CD4-positive, alpha-beta T cell treated with Interleukin-15 for 1 hour (primary cell): ENCODE data around the gene LAMA5.

Experiments used
- DNase-seq: peaks from one replicate; pipeline ENCODE4 v3.0.0-alpha.2; 2020

The LAMA5 gene

GRCh38 chr20:62404761-62405107 lies 37.6 kb upstream of the LAMA5 start:
- DNase-seq: no peak

GRCh38 chr20:62404112-62404665 lies 37.1 kb upstream of the LAMA5 start:
- DNase-seq: no peak

- DNase-seq: no peak
Measured at GRCh38 chr20:62403331-62403730, 36.2 kb upstream of the LAMA5 start.

GRCh38 chr20:62402456-62403150 lies 35.5 kb upstream of the LAMA5 start:
- DNase-seq: no peak

DNA sequence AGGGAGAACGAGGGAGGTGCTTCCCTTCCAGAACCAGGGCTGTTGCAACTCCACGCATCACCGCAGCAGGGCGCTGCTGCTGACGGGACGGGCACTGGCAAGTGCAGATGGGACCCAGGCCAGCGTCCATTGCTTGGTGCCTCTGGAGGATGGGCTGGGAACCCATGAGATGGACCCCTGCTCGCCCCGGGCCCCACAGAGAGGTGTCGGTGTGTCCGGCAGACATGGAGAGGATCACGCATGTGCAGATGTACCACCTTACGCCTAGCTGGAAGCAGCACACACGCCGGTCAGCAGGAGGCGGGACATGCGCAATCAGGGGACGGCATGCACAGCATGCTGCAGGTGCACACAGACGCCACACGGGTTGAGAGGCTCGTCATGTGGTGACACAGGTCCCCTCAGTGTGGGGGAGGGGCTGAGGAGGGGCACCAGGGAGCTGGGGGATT lies 34.2 kb upstream of the LAMA5 start:
- no peak for DNase-seq

DNA sequence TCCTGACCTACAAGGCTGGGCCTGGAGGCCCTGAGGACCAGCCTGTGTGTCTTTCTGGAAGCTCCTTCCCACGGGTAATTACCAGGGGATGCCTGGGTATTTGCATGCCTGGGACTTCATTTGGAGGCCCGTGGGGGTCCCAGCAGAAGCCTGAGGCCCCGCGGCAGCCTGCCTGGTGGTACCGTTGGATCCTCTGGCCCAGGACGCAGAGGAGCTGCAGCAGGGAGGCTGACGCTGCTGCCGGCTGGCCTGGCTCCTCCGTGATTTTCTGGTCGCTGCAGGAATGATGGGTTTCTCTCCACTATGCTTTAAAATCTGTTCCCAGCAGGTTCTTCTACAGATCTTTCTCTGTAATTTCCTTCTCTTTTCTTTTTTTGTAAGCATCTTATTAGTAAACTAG lies 33.4 kb upstream of the LAMA5 start:
- no peak for DNase-seq

- DNase-seq: no peak
Measured at GRCh38 chr20:62400021-62400420, 32.9 kb upstream of the LAMA5 start.

DNA sequence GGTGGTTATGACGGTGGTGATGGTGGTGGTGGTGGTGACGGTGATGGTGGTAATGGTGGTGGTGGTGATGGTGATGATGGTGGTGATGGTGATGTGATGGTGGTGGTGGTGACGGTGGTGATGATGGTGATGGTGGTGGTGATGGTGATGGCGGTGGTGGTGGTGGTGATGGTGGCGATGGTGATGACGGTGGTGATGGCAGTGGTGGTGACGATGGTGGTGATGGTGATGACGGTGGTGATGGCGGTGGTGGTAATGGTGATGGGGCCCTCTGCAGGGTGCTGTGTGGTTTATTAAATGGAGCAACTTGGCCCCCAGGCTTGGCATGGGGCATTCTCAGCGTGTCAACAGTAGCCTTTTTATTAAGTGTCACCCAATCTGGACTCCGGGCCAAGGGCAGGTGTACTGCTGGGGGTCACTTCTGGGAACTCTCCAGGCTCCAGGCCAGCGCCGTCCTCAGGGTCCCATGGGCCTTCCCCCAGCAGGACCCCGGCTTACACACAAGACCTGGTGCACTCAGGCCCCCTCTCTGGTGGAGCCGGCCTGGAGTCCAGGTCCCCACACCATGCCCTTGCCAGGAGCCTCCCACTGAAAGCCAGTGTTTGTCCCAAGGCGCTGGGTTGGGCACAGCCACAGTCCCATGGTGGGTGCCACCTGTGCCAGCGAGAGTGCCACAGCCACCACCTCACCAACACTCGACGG lies 31.2 kb upstream of the LAMA5 start:
- no peak for DNase-seq

GRCh38 chr20:62396367-62397239 lies 29.5 kb upstream of the LAMA5 start:
- no peak for DNase-seq

- DNase-seq: no peak
Measured at GRCh38 chr20:62395311-62396242, 28.5 kb upstream of the LAMA5 start.

GRCh38 chr20:62394248-62395245 lies 27.4 kb upstream of the LAMA5 start:
- no peak for DNase-seq

DNA sequence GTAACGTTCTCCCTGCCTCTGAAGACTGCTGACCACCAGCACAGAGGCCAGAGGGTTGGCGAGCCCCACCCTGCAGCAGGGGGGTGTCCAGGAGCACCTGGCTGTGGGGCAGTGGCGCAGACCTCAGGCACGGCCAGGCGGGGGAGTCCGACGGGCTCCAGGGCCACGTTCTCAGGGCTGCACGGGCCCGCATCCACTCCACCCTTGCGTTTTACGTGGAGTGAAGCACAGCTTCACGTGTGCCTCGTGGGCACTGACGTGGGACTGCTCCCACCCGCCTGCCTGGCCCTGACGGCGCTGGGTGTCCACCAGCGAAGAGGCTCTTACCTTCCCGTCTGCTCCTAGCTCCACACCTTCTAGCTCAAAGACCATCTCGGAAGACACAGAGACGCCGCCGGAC lies 26.7 kb upstream of the LAMA5 start:
- DNase-seq: no peak

DNA sequence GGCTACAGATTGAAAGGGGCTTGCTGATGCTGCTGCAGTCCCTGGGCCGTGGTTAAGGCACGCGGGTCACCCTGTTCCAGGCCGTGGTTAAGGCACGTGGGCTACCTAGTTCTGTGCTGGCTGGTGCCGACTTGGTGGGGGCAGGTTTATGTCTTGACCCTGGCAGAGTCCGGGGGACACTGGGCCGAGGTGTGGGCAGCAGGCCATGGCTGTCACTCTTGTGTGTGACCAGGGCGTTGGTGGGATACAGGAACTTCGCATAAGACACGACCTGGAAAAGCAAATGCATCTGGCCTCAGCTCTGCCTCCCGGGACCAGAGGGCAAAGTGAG lies 26.2 kb upstream of the LAMA5 start:
- DNase-seq: no peak

- DNase-seq: no peak
Measured at GRCh38 chr20:62392621-62393334, 25.7 kb upstream of the LAMA5 start.

- DNase-seq: no peak
Measured at GRCh38 chr20:62392077-62392418, 24.9 kb upstream of the LAMA5 start.

GRCh38 chr20:62391165-62392076 lies 24.3 kb upstream of the LAMA5 start:
- no peak for DNase-seq

GRCh38 chr20:62390317-62391164 lies 23.4 kb upstream of the LAMA5 start:
- DNase-seq: no peak

- DNase-seq: no peak
Measured at GRCh38 chr20:62389601-62390087, 22.5 kb upstream of the LAMA5 start.
